ENCODE measurements around the gene ZNF580.
A peak's percentile ranks its signal among the peaks of the same experiment; 100 is the strongest.

The ZNF580 gene

GRCh38 chr19:55640577-55641425, at the start of gene ZNF580:
ZNF580 (plus strand) TSS chr19:55641002; CDS start chr19:55642509, 1,507 bp downstream.
- Histone ChIP-seq H3K4me3 (ENCODE audit: low read depth, low read length) (peak within 1 kb of the TSS; percentile 91), H3K27me3 (ENCODE audit: control insufficient read depth, insufficient read depth, low read length) (no peaks in the 10 kb centered on the region), H3K4me1 (ENCODE audit: control insufficient read depth, insufficient read depth, low read length) (peaks cover 15% of the 10 kb centered on the region), H3K27ac (ENCODE audit: low read depth, low read length) (peak within 1 kb of the TSS; percentile 72; the same call in 1 of the 2 replicates), H3K36me3 (ENCODE audit: control insufficient read depth, insufficient read depth, low read length) (peaks cover 15% of the 10 kb centered on the region), H3K9ac (ENCODE audit: low read length) (peak within 1 kb of the TSS; percentile 89), H3K9me3 (ENCODE audit: control insufficient read depth, insufficient read depth, low read depth, low read length) (no peaks in the 10 kb centered on the region)

- Histone ChIP-seq H3K27me3 (ENCODE audit: control insufficient read depth, insufficient read depth, low read length) (no peaks in the 10 kb centered on the region), H3K36me3 (ENCODE audit: control insufficient read depth, insufficient read depth, low read length) (peaks cover 24% of the 10 kb centered on the region), H3K27ac (ENCODE audit: low read depth, low read length) (no peak overlapping the region), H3K4me1 (ENCODE audit: control insufficient read depth, insufficient read depth, low read length) (peaks cover 11% of the 10 kb centered on the region; the same call in 1 of the 2 replicates), H3K9ac (ENCODE audit: low read length) (no peak overlapping the region), H3K9me3 (ENCODE audit: control insufficient read depth, insufficient read depth, low read depth, low read length) (no peaks in the 10 kb centered on the region), H3K4me3 (ENCODE audit: low read depth, low read length) (no peak overlapping the region)
These were observed 49.2 kb upstream of the ZNF580 start for GRCh38 chr19:55591555-55591954.

- Histone ChIP-seq H3K4me1 (ENCODE audit: control insufficient read depth, insufficient read depth, low read length) (peaks cover 11% of the 10 kb centered on the region; the same call in 1 of the 2 replicates), H3K4me3 (ENCODE audit: low read depth, low read length) (peak overlapping the region; percentile 4; the same call in 1 of the 2 replicates), H3K27me3 (ENCODE audit: control insufficient read depth, insufficient read depth, low read length) (no peaks in the 10 kb centered on the region), H3K36me3 (ENCODE audit: control insufficient read depth, insufficient read depth, low read length) (peaks cover 24% of the 10 kb centered on the region), H3K9ac (ENCODE audit: low read length) (no peak overlapping the region), H3K27ac (ENCODE audit: low read depth, low read length) (no peak overlapping the region), H3K9me3 (ENCODE audit: control insufficient read depth, insufficient read depth, low read depth, low read length) (no peaks in the 10 kb centered on the region)
These were observed 48.3 kb upstream of the ZNF580 start for GRCh38 chr19:55592391-55593090.

GRCh38 chr19:55593096-55593772, 47.6 kb upstream of the ZNF580 start:
- Histone ChIP-seq H3K36me3 (ENCODE audit: control insufficient read depth, insufficient read depth, low read length) (peaks cover 24% of the 10 kb centered on the region), H3K27ac (ENCODE audit: low read depth, low read length) (no peak overlapping the region), H3K9me3 (ENCODE audit: control insufficient read depth, insufficient read depth, low read depth, low read length) (no peaks in the 10 kb centered on the region), H3K27me3 (ENCODE audit: control insufficient read depth, insufficient read depth, low read length) (no peaks in the 10 kb centered on the region), H3K4me3 (ENCODE audit: low read depth, low read length) (peak overlapping the region; percentile 4; the same call in 1 of the 2 replicates), H3K4me1 (ENCODE audit: control insufficient read depth, insufficient read depth, low read length) (peaks cover 17% of the 10 kb centered on the region), H3K9ac (ENCODE audit: low read length) (no peak overlapping the region)

GRCh38 chr19:55594996-55595545, 45.7 kb upstream of the ZNF580 start:
- Histone ChIP-seq H3K27ac (ENCODE audit: low read depth, low read length) (no peak overlapping the region), H3K9ac (ENCODE audit: low read length) (no peak overlapping the region), H3K4me3 (ENCODE audit: low read depth, low read length) (no peak overlapping the region), H3K27me3 (ENCODE audit: control insufficient read depth, insufficient read depth, low read length) (no peaks in the 10 kb centered on the region), H3K36me3 (ENCODE audit: control insufficient read depth, insufficient read depth, low read length) (peaks cover 24% of the 10 kb centered on the region), H3K9me3 (ENCODE audit: control insufficient read depth, insufficient read depth, low read depth, low read length) (no peaks in the 10 kb centered on the region), H3K4me1 (ENCODE audit: control insufficient read depth, insufficient read depth, low read length) (peaks cover 16% of the 10 kb centered on the region)

- Histone ChIP-seq H3K27ac (ENCODE audit: low read depth, low read length) (no peak overlapping the region), H3K36me3 (ENCODE audit: control insufficient read depth, insufficient read depth, low read length) (peaks cover 24% of the 10 kb centered on the region), H3K9ac (ENCODE audit: low read length) (no peak overlapping the region), H3K4me1 (ENCODE audit: control insufficient read depth, insufficient read depth, low read length) (peaks cover 12% of the 10 kb centered on the region), H3K4me3 (ENCODE audit: low read depth, low read length) (no peak overlapping the region), H3K9me3 (ENCODE audit: control insufficient read depth, insufficient read depth, low read depth, low read length) (no peaks in the 10 kb centered on the region), H3K27me3 (ENCODE audit: control insufficient read depth, insufficient read depth, low read length) (no peaks in the 10 kb centered on the region)
These were observed 44.5 kb upstream of the ZNF580 start for GRCh38 chr19:55596304-55596703.

- Histone ChIP-seq H3K27me3 (ENCODE audit: control insufficient read depth, insufficient read depth, low read length) (no peaks in the 10 kb centered on the region), H3K4me3 (ENCODE audit: low read depth, low read length) (peak overlapping the region; percentile 42), H3K9me3 (ENCODE audit: control insufficient read depth, insufficient read depth, low read depth, low read length) (no peaks in the 10 kb centered on the region), H3K4me1 (ENCODE audit: control insufficient read depth, insufficient read depth, low read length) (peaks cover 10% of the 10 kb centered on the region), H3K27ac (ENCODE audit: low read depth, low read length) (no peak overlapping the region), H3K36me3 (ENCODE audit: control insufficient read depth, insufficient read depth, low read length) (peaks cover 20% of the 10 kb centered on the region), H3K9ac (ENCODE audit: low read length) (no peak overlapping the region)
These were observed 43.3 kb upstream of the ZNF580 start for GRCh38 chr19:55597501-55597921.

GRCh38 chr19:55598034-55598433, 42.8 kb upstream of the ZNF580 start:
- Histone ChIP-seq H3K4me3 (ENCODE audit: low read depth, low read length) (peak overlapping the region; percentile 42), H3K9me3 (ENCODE audit: control insufficient read depth, insufficient read depth, low read depth, low read length) (no peaks in the 10 kb centered on the region), H3K27ac (ENCODE audit: low read depth, low read length) (no peak overlapping the region), H3K36me3 (ENCODE audit: control insufficient read depth, insufficient read depth, low read length) (peaks cover 20% of the 10 kb centered on the region), H3K4me1 (ENCODE audit: control insufficient read depth, insufficient read depth, low read length) (peaks cover 10% of the 10 kb centered on the region), H3K27me3 (ENCODE audit: control insufficient read depth, insufficient read depth, low read length) (no peaks in the 10 kb centered on the region), H3K9ac (ENCODE audit: low read length) (no peak overlapping the region)

- Histone ChIP-seq H3K4me1 (ENCODE audit: control insufficient read depth, insufficient read depth, low read length) (peaks cover 15% of the 10 kb centered on the region), H3K27me3 (ENCODE audit: control insufficient read depth, insufficient read depth, low read length) (no peaks in the 10 kb centered on the region), H3K4me3 (ENCODE audit: low read depth, low read length) (peak overlapping the region; percentile 91), H3K27ac (ENCODE audit: low read depth, low read length) (peak overlapping the region; percentile 98), H3K9ac (ENCODE audit: low read length) (peak overlapping the region; percentile 100), H3K9me3 (ENCODE audit: control insufficient read depth, insufficient read depth, low read depth, low read length) (no peaks in the 10 kb centered on the region), H3K36me3 (ENCODE audit: control insufficient read depth, insufficient read depth, low read length) (peaks cover 20% of the 10 kb centered on the region)
These were observed 41.9 kb upstream of the ZNF580 start for GRCh38 chr19:55598719-55599467.

- Histone ChIP-seq H3K27me3 (ENCODE audit: control insufficient read depth, insufficient read depth, low read length) (no peaks in the 10 kb centered on the region), H3K9ac (ENCODE audit: low read length) (peak within 1 kb of the TSS; percentile 100), H3K36me3 (ENCODE audit: control insufficient read depth, insufficient read depth, low read length) (peaks cover 20% of the 10 kb centered on the region), H3K4me1 (ENCODE audit: control insufficient read depth, insufficient read depth, low read length) (peaks cover 15% of the 10 kb centered on the region), H3K4me3 (ENCODE audit: low read depth, low read length) (peak within 1 kb of the TSS; percentile 91), H3K27ac (ENCODE audit: low read depth, low read length) (peak within 1 kb of the TSS; percentile 98), H3K9me3 (ENCODE audit: control insufficient read depth, insufficient read depth, low read depth, low read length) (no peaks in the 10 kb centered on the region)
These were observed 41.3 kb upstream of the ZNF580 start, which contains the start of gene FIZ1 for GRCh38 chr19:55599468-55599841. FIZ1 (minus strand) TSS chr19:55599517; CDS start chr19:55597865, 1,652 bp downstream.
